Stimulated activated CD4-positive, alpha-beta T cell treated with anti-CD3 and anti-CD28 coated beads, Interleukin-12 subunit alpha, Interleukin-12 subunit beta, amount 100 ng/mL, for 4 hours (primary cell): ENCODE results near the gene ANKRD10.

Source experiments
- DNase-seq: peaks from one replicate; pipeline ENCODE4 v3.0.0-alpha.2; 2020

ANKRD10 gene

GRCh38 chr13:110885516-110885915, 29.4 kb downstream of the ANKRD10 start:
- DNase-seq: no peak

GRCh38 chr13:110884517-110884916, 30.4 kb downstream of the ANKRD10 start:
- no peak for DNase-seq

GRCh38 chr13:110883542-110883941, 31.3 kb downstream of the ANKRD10 start:
- DNase-seq: no peak

GRCh38 chr13:110882972-110883371, 31.9 kb downstream of the ANKRD10 start:
- no peak for DNase-seq

- DNase-seq: no peak
Measured at GRCh38 chr13:110881839-110882627, 32.8 kb downstream of the ANKRD10 start.

GRCh38 chr13:110880627-110881026, 34.2 kb downstream of the ANKRD10 start:
- no peak for DNase-seq

GRCh38 chr13:110879482-110879881, 35.4 kb downstream of the ANKRD10 start:
- DNase-seq: no peak

- DNase-seq: no peak
Measured at GRCh38 chr13:110877737-110878258, 37.1 kb downstream of the ANKRD10 start.

- DNase-seq: no peak
Measured at GRCh38 chr13:110876609-110877008, 38.3 kb downstream of the ANKRD10 start.

- no peak for DNase-seq
Measured at GRCh38 chr13:110875241-110875640, 39.6 kb downstream of the ANKRD10 start.

- DNase-seq: peak; percentile 60
Measured at GRCh38 chr13:110874508-110874960, 40.3 kb downstream of the ANKRD10 start.

- DNase-seq: no peak
Measured at GRCh38 chr13:110873639-110874507, 41.0 kb downstream of the ANKRD10 start.

GRCh38 chr13:110872768-110873638, 41.9 kb downstream of the ANKRD10 start:
- DNase-seq: no peak

GRCh38 chr13:110872034-110872767, 42.7 kb downstream of the ANKRD10 start:
- DNase-seq: no peak

GRCh38 chr13:110869805-110870706, 44.8 kb downstream of the ANKRD10 start:
- no peak for DNase-seq

GRCh38 chr13:110869231-110869804, 45.6 kb downstream of the ANKRD10 start:
- no peak for DNase-seq

GRCh38 chr13:110868720-110869119, 46.1 kb downstream of the ANKRD10 start:
- no peak for DNase-seq

- DNase-seq: no peak
Measured at GRCh38 chr13:110867380-110867779, 47.5 kb downstream of the ANKRD10 start.

GRCh38 chr13:110866491-110867170, 48.2 kb downstream of the ANKRD10 start:
- DNase-seq: no peak

- DNase-seq: no peak
Measured at GRCh38 chr13:110863685-110864084, 51.2 kb downstream of the ANKRD10 start.
